ENCODE results near the gene CAMK1D. TPM values are rescaled to one million over a fixed set of nuclear protein-coding genes. Genes with fewer than 3 reads are reported as not detected.

Gene CAMK1D
- total RNA-seq, 1 donor from 2014 or later, result 22.5 TPM

DNA sequence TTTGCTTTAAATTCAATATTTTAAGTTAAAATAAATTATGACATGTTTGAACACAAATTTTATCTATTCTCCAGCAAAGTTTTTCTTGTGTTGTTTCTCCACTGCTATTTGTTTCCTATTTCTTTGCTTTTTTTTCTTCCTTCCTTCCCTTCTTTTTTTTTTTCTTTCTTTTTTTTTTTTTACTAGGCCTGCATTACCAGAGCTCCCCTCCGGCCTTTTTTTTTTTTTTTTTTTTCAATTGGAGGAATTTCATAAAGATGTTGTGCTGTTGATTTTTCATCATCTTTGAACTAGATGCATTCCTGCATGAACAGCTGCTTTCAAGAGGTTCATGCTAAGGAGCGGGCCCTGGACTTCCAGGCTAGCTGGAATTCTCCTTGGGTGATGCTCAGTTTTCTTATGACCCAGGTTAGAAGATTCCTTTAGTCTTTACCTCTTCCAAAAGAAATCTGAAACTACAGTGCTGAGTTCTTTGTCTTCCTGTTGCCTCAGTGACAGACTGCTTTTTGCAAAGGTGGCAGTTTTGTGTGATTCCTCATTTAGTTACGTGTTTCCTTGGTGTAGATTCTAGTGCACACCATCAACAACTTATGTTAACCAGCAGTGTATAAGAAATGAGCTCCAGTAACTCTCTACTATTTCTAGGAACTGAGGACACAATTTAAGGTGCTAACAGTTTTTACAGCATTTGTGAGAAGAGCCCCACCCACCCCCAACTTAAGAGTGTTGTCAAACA, 4.8 kb upstream of the CAMK1D start:
- Histone ChIP-seq H3K36me3 (no peaks in the 10 kb centered on the region), H3K4me1 (peaks cover 8% of the 10 kb centered on the region), H3K9me3 (no peaks in the 10 kb centered on the region), H3K4me3 (no peak overlapping the region), H3K27ac (no peak overlapping the region), H3K27me3 (ENCODE audit: low read depth) (no peaks in the 10 kb centered on the region)
- DNase-seq (no peak), ATAC-seq (no peak)
- TF ChIP-seq CTCF (IDR thresholded peaks at IDR 0.05), result no peak
- intact Hi-C loops (cut with DNase I), result no loop called here

GRCh38 chr10:12346707-12347106, 2.6 kb upstream of the CAMK1D start:
- Histone ChIP-seq H3K9me3 (no peaks in the 10 kb centered on the region), H3K36me3 (no peaks in the 10 kb centered on the region), H3K4me3 (no peak overlapping the region), H3K4me1 (peaks cover 21% of the 10 kb centered on the region), H3K27ac (no peak overlapping the region), H3K27me3 (ENCODE audit: low read depth) (peaks cover 3% of the 10 kb centered on the region)
- ATAC-seq (no peak), DNase-seq (no peak)
- TF ChIP-seq CTCF (IDR thresholded peaks at IDR 0.05), result no peak
- intact Hi-C loops (cut with DNase I), result no loop called here

DNA sequence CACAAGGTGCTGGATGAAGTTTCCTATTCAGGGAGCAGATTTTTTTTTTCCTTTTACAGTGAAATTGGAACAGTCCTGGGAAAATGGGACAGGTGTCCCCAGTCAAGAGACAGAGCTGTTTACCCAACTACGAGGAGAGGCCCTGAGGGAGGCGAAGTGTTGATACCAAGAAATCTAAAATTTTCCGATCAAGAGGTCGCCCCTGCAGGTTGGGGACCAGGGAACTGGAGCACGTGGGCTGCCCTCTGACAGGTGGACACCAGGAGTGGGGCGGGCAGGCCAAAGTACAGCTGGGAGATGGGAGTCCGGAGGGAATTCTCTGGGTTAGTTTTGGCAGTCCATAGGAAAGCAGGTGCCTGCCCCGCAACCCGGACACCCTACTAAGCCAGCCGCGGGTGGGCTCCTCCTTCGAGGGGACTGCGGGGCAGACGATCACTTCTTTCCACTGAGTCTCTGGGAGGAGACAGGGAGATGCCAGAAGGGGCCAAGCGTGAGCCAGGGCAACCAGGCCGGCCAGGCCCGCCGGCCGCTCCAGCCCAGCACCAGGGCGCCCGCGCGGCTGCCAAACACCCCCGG, 965 bp upstream of the CAMK1D start:
- no peaks in the 10 kb centered on the region for H3K36me3 ChIP-seq
- H3K9me3 ChIP-seq, result no peaks in the 10 kb centered on the region
- ATAC-seq, result peak in 1 of 2 donors; percentile 1
- intact Hi-C loops (cut with DNase I), result no loop called here
- H3K4me3 ChIP-seq, result peak overlapping the region; percentile 77
- no peak for DNase-seq
- H3K4me1 ChIP-seq, result peaks cover 21% of the 10 kb centered on the region
- H3K27me3 ChIP-seq (ENCODE audit: low read depth), result peaks cover 3% of the 10 kb centered on the region
- TF ChIP-seq CTCF (IDR thresholded peaks at IDR 0.05), result no peak
- H3K27ac ChIP-seq, result peak overlapping the region; percentile 80

GRCh38 chr10:12349629-12350166, 351 bp downstream of the CAMK1D start:
- Histone ChIP-seq H3K4me1 (peaks cover 25% of the 10 kb centered on the region), H3K27me3 (ENCODE audit: low read depth) (peaks cover 3% of the 10 kb centered on the region), H3K4me3 (peak overlapping the region; percentile 77), H3K9me3 (no peaks in the 10 kb centered on the region), H3K27ac (peak overlapping the region; percentile 80), H3K36me3 (no peaks in the 10 kb centered on the region)
- no peak for TF ChIP-seq CTCF (IDR thresholded peaks at IDR 0.05)
- DNase-seq (no peak), ATAC-seq (peak in 1 of 2 donors; percentile 81)
- intact Hi-C loops (cut with DNase I), result no loop called here

DNA sequence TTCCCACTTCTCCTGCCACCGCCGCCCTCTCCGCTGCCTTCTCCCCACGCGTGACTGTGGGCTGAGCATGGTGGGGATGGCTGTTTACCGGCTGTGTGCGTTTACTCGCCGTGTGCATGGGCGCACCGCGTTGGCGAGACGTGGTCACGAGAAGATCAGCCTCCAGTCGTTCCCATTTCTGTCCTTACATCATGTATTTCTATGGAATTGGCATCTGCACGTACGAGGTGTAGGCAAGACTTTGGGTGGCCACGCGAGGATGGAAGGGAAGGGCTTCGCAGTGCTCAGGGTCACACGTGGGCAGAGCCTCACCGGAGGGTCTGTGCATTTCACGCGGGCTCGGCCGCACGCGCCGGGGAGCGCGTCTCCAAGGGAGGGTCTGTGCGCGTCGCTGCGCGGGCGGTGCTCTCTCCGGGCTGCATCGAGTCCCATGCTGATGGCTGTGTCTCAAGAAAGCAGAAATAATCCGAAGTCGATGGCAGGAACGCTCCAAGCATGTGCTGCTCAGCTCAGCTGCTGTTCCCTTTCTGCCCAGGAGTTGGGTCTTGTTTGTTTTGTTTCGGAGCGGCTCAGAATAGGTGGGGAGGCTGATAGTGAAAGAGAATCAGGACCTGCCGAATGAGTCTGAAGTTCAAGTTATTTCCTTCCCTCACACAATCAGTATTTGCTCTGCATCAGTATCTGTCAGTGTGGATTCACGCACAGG, 973 bp downstream of the CAMK1D start:
- Histone ChIP-seq H3K4me1 (peaks cover 25% of the 10 kb centered on the region), H3K27me3 (ENCODE audit: low read depth) (peaks cover 3% of the 10 kb centered on the region), H3K4me3 (peak overlapping the region; percentile 77), H3K9me3 (no peaks in the 10 kb centered on the region), H3K36me3 (no peaks in the 10 kb centered on the region), H3K27ac (peak overlapping the region; percentile 80)
- TF ChIP-seq CTCF (IDR thresholded peaks at IDR 0.05), result no peak
- DNase-seq (peak; percentile 66), ATAC-seq (peak; percentile 37 to 40)
- intact Hi-C loops (cut with DNase I), result no loop called here
